Activated T-helper 17 cell treated with anti-CD3 and anti-CD28 coated beads, Interleukin-2, amount 50 U/mL, for 72 hours (primary cell): ENCODE results near the gene NUTM2A. TPM values are rescaled to one million over a fixed set of nuclear protein-coding genes. Genes with fewer than 3 reads are reported as not detected.
"Not testable (repeated sequence)": the region's sequence is repeated elsewhere in the genome, so short reads cannot be mapped to it uniquely, and the experiment has no call there.

Source experiments
- ATAC-seq: fragments of 150-1000 bp; cut with Tn5 transposase; replicated peaks from 2 replicates; pipeline ENCODE4 v1.10.0; 2021; ENCODE audit warnings: mild to moderate bottlenecking, moderate library complexity
- H3K27ac Mint-ChIP-seq: one replicate; pipeline ENCODE4 v1.8.0; 2022; ENCODE audit warnings: mixed read lengths
- H3K27me3 Mint-ChIP-seq: one replicate; pipeline ENCODE4 v1.8.0; 2022; ENCODE audit warnings: mixed read lengths
- H3K36me3 Mint-ChIP-seq: one replicate; pipeline ENCODE4 v1.8.0; 2022; ENCODE audit warnings: low read depth, mild to moderate bottlenecking, mixed read lengths
- H3K4me1 Mint-ChIP-seq: one replicate; pipeline ENCODE4 v1.8.0; 2022; ENCODE audit warnings: mixed read lengths
- H3K4me3 Mint-ChIP-seq: one replicate; pipeline ENCODE4 v1.8.0; 2022; ENCODE audit warnings: mild to moderate bottlenecking, mixed read lengths
- H3K9me3 Mint-ChIP-seq: one replicate; pipeline ENCODE4 v1.8.0; 2022; ENCODE audit warnings: mixed read lengths
- total RNA-seq, 2 donors: library from RNA; stranded (reverse); gene quantifications; one replicate each; pipeline ENCODE4 v1.2.3, GENCODE V29; 2022

Gene NUTM2A
- total RNA-seq, 2 donors from 2014 or later, result 0.34 to 0.50 TPM

- not testable (repeated sequence) for H3K4me1 Mint-ChIP-seq, H3K9me3 Mint-ChIP-seq, H3K27me3 Mint-ChIP-seq, H3K36me3 Mint-ChIP-seq, H3K27ac Mint-ChIP-seq, ATAC-seq, H3K4me3 Mint-ChIP-seq
Measured at GRCh38 chr10:87228247-87228646, 3.0 kb downstream of the NUTM2A start.

GRCh38 chr10:87229211-87229610 is 4.0 kb downstream of the NUTM2A start:
- not testable (repeated sequence) for H3K27ac Mint-ChIP-seq, ATAC-seq, H3K4me3 Mint-ChIP-seq, H3K36me3 Mint-ChIP-seq, H3K4me1 Mint-ChIP-seq, H3K9me3 Mint-ChIP-seq, H3K27me3 Mint-ChIP-seq

GRCh38 chr10:87234854-87235253 is 9.6 kb downstream of the NUTM2A start:
- not testable (repeated sequence) for H3K4me1 Mint-ChIP-seq, H3K36me3 Mint-ChIP-seq, H3K9me3 Mint-ChIP-seq, ATAC-seq, H3K27ac Mint-ChIP-seq, H3K4me3 Mint-ChIP-seq, H3K27me3 Mint-ChIP-seq

- H3K4me1 Mint-ChIP-seq, H3K36me3 Mint-ChIP-seq, H3K27ac Mint-ChIP-seq, H3K27me3 Mint-ChIP-seq, H3K9me3 Mint-ChIP-seq, ATAC-seq, H3K4me3 Mint-ChIP-seq: not testable (repeated sequence)
Measured at GRCh38 chr10:87237244-87237643, 12.0 kb downstream of the NUTM2A start.

- H3K9me3 Mint-ChIP-seq, H3K36me3 Mint-ChIP-seq, H3K27me3 Mint-ChIP-seq, H3K27ac Mint-ChIP-seq, H3K4me3 Mint-ChIP-seq, ATAC-seq, H3K4me1 Mint-ChIP-seq: not testable (repeated sequence)
Measured at GRCh38 chr10:87239346-87239808, 14.1 kb downstream of the NUTM2A start.

GRCh38 chr10:87242192-87242591 is 16.9 kb downstream of the NUTM2A start:
- H3K27ac Mint-ChIP-seq, H3K4me1 Mint-ChIP-seq, H3K4me3 Mint-ChIP-seq, ATAC-seq, H3K9me3 Mint-ChIP-seq, H3K36me3 Mint-ChIP-seq, H3K27me3 Mint-ChIP-seq: not testable (repeated sequence)

- not testable (repeated sequence) for H3K4me1 Mint-ChIP-seq, H3K4me3 Mint-ChIP-seq, H3K27ac Mint-ChIP-seq, H3K36me3 Mint-ChIP-seq, H3K9me3 Mint-ChIP-seq, ATAC-seq, H3K27me3 Mint-ChIP-seq
Measured at GRCh38 chr10:87247335-87247734, 22.1 kb downstream of the NUTM2A start.

GRCh38 chr10:87248818-87249353 is 23.6 kb downstream of the NUTM2A start:
- not testable (repeated sequence) for H3K27ac Mint-ChIP-seq, H3K36me3 Mint-ChIP-seq, H3K4me1 Mint-ChIP-seq, H3K27me3 Mint-ChIP-seq, H3K4me3 Mint-ChIP-seq, H3K9me3 Mint-ChIP-seq
- peak; percentile 39 for ATAC-seq

- H3K4me1 Mint-ChIP-seq, H3K27ac Mint-ChIP-seq, H3K9me3 Mint-ChIP-seq, H3K27me3 Mint-ChIP-seq, H3K4me3 Mint-ChIP-seq, H3K36me3 Mint-ChIP-seq: not testable (repeated sequence)
- ATAC-seq, result peak; percentile 54
Measured at GRCh38 chr10:87280749-87281392, 55.6 kb downstream of the NUTM2A start.

Other genes with a start within 250 kb of the NUTM2A start
- gene FAM25A, start 205.2 kb upstream of the NUTM2A start, total RNA-seq, result not detected
- 100 to 1,000 TPM; 134 to 176 TPM for gene GLUD1, start 130.6 kb upstream of the NUTM2A start, total RNA-seq
- 10 to 100 TPM; 27.6 to 41.5 TPM for gene SHLD2, start 130.2 kb upstream of the NUTM2A start, total RNA-seq
- under 1 TPM; 0.37 to 0.50 TPM for gene NUTM2D, start 132.3 kb downstream of the NUTM2A start, total RNA-seq